K562 (cell line): Measurements from ENCODE around the gene ANGEL2. TPM values are rescaled to one million over a fixed set of nuclear protein-coding genes. Genes with fewer than 3 reads are reported as not detected.

Source experiments
- ATF7 ChIP-seq: fragments of 450-650 bp; IDR thresholded peaks from 2 replicates; pipeline ENCODE4 v1.7.1; 2014; ENCODE audit warnings: mild to moderate bottlenecking, moderate library complexity
- CBX2 ChIP-seq: fragments of 200-600 bp; sonication (generic); IDR thresholded peaks from one replicate; pipeline ENCODE4 v1.6.1; 2012; ENCODE audit warnings: mild to moderate bottlenecking, low read length, inconsistent platforms; ENCODE audit not compliant: insufficient read depth, poor library complexity, severe bottlenecking
- CCNT2 ChIP-seq: IDR thresholded peaks from 2 replicates; pipeline ENCODE4 v1.6.1; 2011; ENCODE audit warnings: borderline replicate concordance, low read depth, mild to moderate bottlenecking, moderate library complexity, mixed read lengths, low read length; ENCODE audit not compliant: insufficient read length; ENCODE audit errors: extremely low read depth
- E4F1 ChIP-seq: fragments of 250-450 bp; sonication (Bioruptor Pico); IDR thresholded peaks from 2 replicates; pipeline ENCODE4 v1.5.0; 2021; ENCODE audit warnings: mild to moderate bottlenecking, borderline replicate concordance
- FIP1L1 ChIP-seq: fragments of 200-400 bp; formaldehyde crosslinking; IDR thresholded peaks from 2 replicates; pipeline ENCODE4 v1.6.1; 2018; ENCODE audit warnings: mild to moderate bottlenecking, low read depth, low read length; ENCODE audit not compliant: poor library complexity, severe bottlenecking
- FOXA3 ChIP-seq, 2 experiments: fragments of 450-650 bp in 1 of 2; sonication (generic) in 1 of 2; formaldehyde crosslinking; IDR thresholded peaks in 1 of 2; conservative IDR thresholded peaks in 1 of 2; 2 replicates each; pipeline versions ENCODE4 v1.4.0 to v1.8.0; 2020 to 2022; ENCODE audit warnings: mild to moderate bottlenecking in 2 of 2, missing genetic modification reagents in 1 of 2
- FOXP1 ChIP-seq: sonication (generic); formaldehyde crosslinking; IDR thresholded peaks from 2 replicates; pipeline ENCODE4 v1.8.0; 2022; ENCODE audit warnings: mild to moderate bottlenecking, missing genetic modification reagents
- GABPB1 ChIP-seq: sonication (generic); formaldehyde crosslinking; IDR thresholded peaks from 2 replicates; pipeline ENCODE4 v1.8.0; 2022; ENCODE audit warnings: mild to moderate bottlenecking, missing genetic modification reagents
- JUND ChIP-seq, 2 experiments: IDR thresholded peaks; 2 replicates in 1 of 2; 3 replicates in 1 of 2; pipeline ENCODE4 v1.6.1; 2011; ENCODE audit warnings: borderline replicate concordance in 2 of 2, low read depth in 2 of 2, low read length in 2 of 2, improper control_type of control experiment in 1 of 2, missing biosample characterization in 1 of 2, missing genetic modification characterization in 1 of 2, missing genetic modification reagents in 1 of 2
- KDM2B ChIP-seq: fragments of 250-450 bp; sonication (Bioruptor Pico); IDR thresholded peaks from 2 replicates; pipeline ENCODE4 v1.8.0; 2021; ENCODE audit warnings: mild to moderate bottlenecking, moderate library complexity
- L3MBTL2 ChIP-seq: fragments of 450-650 bp; IDR thresholded peaks from 2 replicates; pipeline ENCODE4 v1.6.1; 2016; ENCODE audit warnings: mild to moderate bottlenecking, moderate library complexity
- NKRF ChIP-seq: fragments of 450-650 bp; IDR thresholded peaks from 2 replicates; pipeline ENCODE4 v1.6.1; 2016; ENCODE audit warnings: borderline replicate concordance
- RAD21 ChIP-seq, 2 experiments: fragments of 250-450 bp in 1 of 2; fragments of 450-650 bp in 1 of 2; sonication (Bioruptor Pico) in 1 of 2; formaldehyde crosslinking in 1 of 2; IDR thresholded peaks in 1 of 2; conservative IDR thresholded peaks in 1 of 2; 2 replicates each; pipeline versions ENCODE4 v1.4.0 to v1.8.0; 2020 to 2022; ENCODE audit warnings: mild to moderate bottlenecking in 2 of 2, moderate library complexity in 1 of 2
- RBM22 ChIP-seq: fragments of 200-400 bp; formaldehyde crosslinking; IDR thresholded peaks from 2 replicates; pipeline ENCODE4 v1.6.1; 2018; ENCODE audit warnings: low read length, low read depth; ENCODE audit not compliant: poor library complexity, severe bottlenecking
- SREBF1 ChIP-seq: fragments of 150-350 bp; IDR thresholded peaks from 2 replicates; pipeline ENCODE4 v1.6.1; 2014; ENCODE audit warnings: antibody characterized with exemption, low read depth, low read length, borderline replicate concordance
- SRSF1 ChIP-seq: fragments of 200-400 bp; formaldehyde crosslinking; IDR thresholded peaks from 2 replicates; pipeline ENCODE4 v1.6.1; 2017; ENCODE audit warnings: mild to moderate bottlenecking, low read depth, low read length, moderate library complexity
- TEAD4 ChIP-seq, 2 experiments: sonication (generic) in 1 of 2; formaldehyde crosslinking in 1 of 2; IDR thresholded peaks; 2 replicates each; pipeline versions ENCODE4 v1.6.1 to v1.8.0; 2012 to 2022; ENCODE audit warnings: borderline replicate concordance in 1 of 2, inconsistent platforms in 1 of 2, low read length in 1 of 2, mild to moderate bottlenecking in 1 of 2, missing genetic modification reagents in 1 of 2
- ZC3H4 ChIP-seq: sonication (generic); formaldehyde crosslinking; IDR thresholded peaks from 2 replicates; pipeline ENCODE4 v1.9.0; 2021; ENCODE audit warnings: missing genetic modification reagents, borderline replicate concordance
- ZFX ChIP-seq: sonication (generic); formaldehyde crosslinking; IDR thresholded peaks from 2 replicates; pipeline ENCODE4 v1.8.0; 2022; ENCODE audit warnings: mild to moderate bottlenecking, missing genetic modification reagents, moderate library complexity
- polyA plus RNA-seq, 8 experiments: library from polyadenylated mRNA; depleted of rRNA in 4 of 8; stranded (reverse) in 5 of 8; unstranded in 3 of 8; fragments of >200 nt; fragmentation: Nextera tagmentation in 2 of 8; fragmentation: Illumina TruSeq in 1 of 8; extraction: Ambion mirVana in 2 of 8; extraction: Trizol in 1 of 8; gene quantifications; 2 replicates each; pipeline versions ENCODE4 v1.2.1 to v1.2.3, GENCODE V29; 2011 to 2014; ENCODE audit warnings: inconsistent platforms in 1 of 8, missing spikeins in 1 of 8
- total RNA-seq, 7 experiments: library from RNA; depleted of rRNA in 6 of 7; stranded (reverse); fragments of >200 nt in 6 of 7; fragmentation: Illumina TruSeq in 2 of 7; extraction: Trizol in 2 of 7; gene quantifications; 2 replicates each; pipeline versions ENCODE4 v1.2.1 to v1.2.3, GENCODE V29; 2011 to 2021; ENCODE audit warnings: low replicate concordance in 1 of 7
- TF ChIP-seq, protein P1 (sequence below): fragments of 450-650 bp; IDR thresholded peaks from 2 replicates; pipeline ENCODE4 v1.6.1; 2017; ENCODE audit warnings: mild to moderate bottlenecking, moderate library complexity

ANGEL2 gene
- total and polyA plus RNA-seq, 9 of the 15 experiments (the other 6 are each of a cell fraction or from before 2014, with no cell fraction given), result 6.8 to 34.6 (median 26.2) TPM

DNA sequence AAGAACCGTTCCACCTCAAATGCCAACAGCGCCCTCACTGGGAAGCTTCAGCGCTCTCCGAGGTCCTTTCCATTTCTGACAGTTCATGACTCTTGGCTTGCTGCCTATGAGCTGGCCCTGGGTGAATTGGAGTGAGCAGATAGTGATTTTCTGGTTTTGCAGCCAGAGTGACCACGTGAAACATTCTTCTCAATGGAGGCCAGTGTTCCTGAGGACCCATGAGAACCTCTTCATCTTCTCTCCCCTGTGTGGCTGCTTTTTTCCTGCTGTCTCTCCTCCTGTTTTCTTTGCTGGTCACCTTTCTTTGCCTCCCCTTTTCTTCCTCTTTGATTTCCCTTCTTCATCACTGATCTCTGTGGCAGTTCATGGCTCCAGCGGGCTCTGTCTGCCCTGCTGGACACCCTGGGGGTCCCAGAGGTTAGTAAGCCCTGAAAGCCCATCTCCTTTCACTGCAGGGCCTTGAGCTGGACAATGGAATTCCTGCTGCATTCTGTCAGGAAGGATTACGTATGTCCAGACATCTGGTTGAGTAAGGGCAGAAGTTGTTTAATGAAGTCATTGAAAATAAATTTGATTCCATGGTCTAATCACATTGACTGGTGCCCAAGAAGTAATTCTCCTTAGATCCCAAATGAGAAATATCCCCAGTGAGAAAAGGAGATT is 35.4 kb downstream of the ANGEL2 start (continued):
- TF ChIP-seq NKRF, result no peak
- no peak for TF ChIP-seq CBX2
- TF ChIP-seq E4F1, result no peak
- 0 out of 2 replicates have a peak, but pooled peaks have one; percentile 25 for TF ChIP-seq GABPB1 (CRISPR knock-in tag)
- TF ChIP-seq KDM2B (CRISPR knock-in tag), result no peak
- no peak for TF ChIP-seq ZFX (CRISPR knock-in tag)
- TF ChIP-seq RBM22, result no peak
- TF ChIP-seq ATF7, result no peak
- TF ChIP-seq RAD21 (CRISPR knock-in tag; conservative IDR thresholded peaks at IDR 0.05 in 1 of 2, IDR thresholded peaks at IDR 0.05 in 1 of 2), result peak in 1 of 2 experiments; percentile 52; a peak in 2 of 4 replicates
- no peak for TF ChIP-seq JUND (IDR thresholded peaks at IDR 0.05; ENCODE audit: borderline replicate concordance, low read depth, low read length)
- no peak; the same call in 2 of the 3 replicates for TF ChIP-seq JUND (tag; IDR thresholded peaks at IDR 0.05; ENCODE audit: borderline replicate concordance, low read depth, low read length)
- TF ChIP-seq, protein P1, sequence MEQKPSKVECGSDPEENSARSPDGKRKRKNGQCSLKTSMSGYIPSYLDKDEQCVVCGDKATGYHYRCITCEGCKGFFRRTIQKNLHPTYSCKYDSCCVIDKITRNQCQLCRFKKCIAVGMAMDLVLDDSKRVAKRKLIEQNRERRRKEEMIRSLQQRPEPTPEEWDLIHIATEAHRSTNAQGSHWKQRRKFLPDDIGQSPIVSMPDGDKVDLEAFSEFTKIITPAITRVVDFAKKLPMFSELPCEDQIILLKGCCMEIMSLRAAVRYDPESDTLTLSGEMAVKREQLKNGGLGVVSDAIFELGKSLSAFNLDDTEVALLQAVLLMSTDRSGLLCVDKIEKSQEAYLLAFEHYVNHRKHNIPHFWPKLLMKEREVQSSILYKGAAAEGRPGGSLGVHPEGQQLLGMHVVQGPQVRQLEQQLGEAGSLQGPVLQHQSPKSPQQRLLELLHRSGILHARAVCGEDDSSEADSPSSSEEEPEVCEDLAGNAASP, result no peak
- no peak for TF ChIP-seq ZC3H4 (CRISPR knock-in tag)
- TF ChIP-seq SREBF1, result no peak
- TF ChIP-seq FOXP1 (CRISPR knock-in tag), result no peak
- peak; percentile 92 for TF ChIP-seq L3MBTL2
- TF ChIP-seq FOXA3 (CRISPR knock-in tag; conservative IDR thresholded peaks at IDR 0.05 in 1 of 2, IDR thresholded peaks at IDR 0.05 in 1 of 2), result no peak
- TF ChIP-seq CCNT2, result no peak
- no peak for TF ChIP-seq FIP1L1
- 0 out of 2 replicates have a peak, but pooled peaks have one; percentile 14 for TF ChIP-seq TEAD4 (IDR thresholded peaks at IDR 0.05; ENCODE audit: low read length)
- TF ChIP-seq TEAD4 (CRISPR knock-in tag; IDR thresholded peaks at IDR 0.05; ENCODE audit: borderline replicate concordance), result no peak
- no peak for TF ChIP-seq SRSF1
